Renal cortical epithelial cell (primary cell): ENCODE results near the gene MYO1C. TPM values are rescaled to one million over a fixed set of nuclear protein-coding genes. Genes with fewer than 3 reads are reported as not detected.
"Not testable (repeated sequence)": the region's sequence is repeated elsewhere in the genome, so short reads cannot be mapped to it uniquely, and the experiment has no call there.

Experiments used
- DNase-seq: peaks from one replicate; pipeline ENCODE4 v3.0.0-alpha.2; 2011; ENCODE audit warnings: low read depth
- total RNA-seq: library from RNA; depleted of rRNA; stranded (reverse); fragments of >200 nt; gene quantifications from 2 replicates; pipeline ENCODE4 v1.2.3, GENCODE V29; 2014

The MYO1C gene
- total RNA-seq, 1 donor from 2014 or later = 355 TPM

GRCh38 chr17:1462164-1463112 lies 30.0 kb downstream of the MYO1C start:
- no peak for DNase-seq

DNA sequence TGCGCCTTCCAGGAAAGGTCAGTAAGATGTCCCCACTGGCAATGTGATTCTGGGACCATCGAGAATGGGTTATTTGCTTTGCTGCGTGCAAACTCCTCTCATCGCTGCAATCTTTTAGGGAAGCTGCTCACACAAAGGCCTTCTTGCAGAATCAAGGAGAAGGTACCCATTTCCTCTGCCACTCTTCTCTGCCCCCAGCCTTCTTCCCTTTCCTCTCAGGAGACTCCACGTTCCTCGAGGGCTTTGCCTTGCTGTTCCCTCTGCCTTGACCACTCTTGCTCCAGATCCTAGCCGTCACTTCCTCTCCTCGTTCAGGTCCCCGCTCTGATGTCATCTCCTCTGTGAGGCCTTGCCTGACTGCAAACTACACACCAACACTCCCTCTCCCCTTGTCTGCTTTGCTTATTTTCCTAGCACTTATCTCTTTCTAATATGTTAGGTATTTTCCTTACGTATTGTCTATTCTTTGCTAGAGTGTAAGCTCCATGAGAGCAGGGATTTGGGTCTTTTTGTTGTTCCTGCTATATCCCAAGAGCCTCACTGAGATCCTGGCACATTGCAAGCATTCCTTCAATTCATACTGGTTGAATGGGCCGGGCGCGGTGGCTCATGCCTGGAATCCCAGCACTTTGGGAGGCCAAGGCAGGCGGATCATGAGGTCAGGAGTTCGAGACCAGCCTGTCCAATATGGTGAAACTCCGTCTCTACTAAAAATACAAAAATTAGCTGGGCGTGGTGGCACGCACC lies 31.1 kb downstream of the MYO1C start:
- DNase-seq = no peak

DNA sequence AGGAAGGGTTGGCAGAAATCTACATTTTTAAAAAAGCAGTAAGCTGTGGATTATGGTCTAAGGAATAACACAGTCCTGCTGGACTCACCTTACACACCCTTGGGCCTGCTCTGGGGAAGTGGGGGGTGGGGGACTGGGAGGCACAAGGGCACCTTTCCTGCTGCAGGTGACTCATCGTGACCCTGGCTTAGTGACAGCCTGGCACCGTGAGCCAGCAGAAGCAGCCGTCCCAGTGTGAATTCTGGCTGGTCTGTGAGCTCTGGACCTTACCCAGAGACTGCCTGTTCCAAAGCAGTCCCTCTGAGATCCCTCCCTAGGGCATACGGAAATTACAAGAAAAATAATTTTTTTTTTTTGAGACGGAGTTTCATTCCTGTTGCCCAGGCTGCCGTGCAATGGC lies 32.3 kb downstream of the MYO1C start:
- peak; percentile 70 for DNase-seq

DNA sequence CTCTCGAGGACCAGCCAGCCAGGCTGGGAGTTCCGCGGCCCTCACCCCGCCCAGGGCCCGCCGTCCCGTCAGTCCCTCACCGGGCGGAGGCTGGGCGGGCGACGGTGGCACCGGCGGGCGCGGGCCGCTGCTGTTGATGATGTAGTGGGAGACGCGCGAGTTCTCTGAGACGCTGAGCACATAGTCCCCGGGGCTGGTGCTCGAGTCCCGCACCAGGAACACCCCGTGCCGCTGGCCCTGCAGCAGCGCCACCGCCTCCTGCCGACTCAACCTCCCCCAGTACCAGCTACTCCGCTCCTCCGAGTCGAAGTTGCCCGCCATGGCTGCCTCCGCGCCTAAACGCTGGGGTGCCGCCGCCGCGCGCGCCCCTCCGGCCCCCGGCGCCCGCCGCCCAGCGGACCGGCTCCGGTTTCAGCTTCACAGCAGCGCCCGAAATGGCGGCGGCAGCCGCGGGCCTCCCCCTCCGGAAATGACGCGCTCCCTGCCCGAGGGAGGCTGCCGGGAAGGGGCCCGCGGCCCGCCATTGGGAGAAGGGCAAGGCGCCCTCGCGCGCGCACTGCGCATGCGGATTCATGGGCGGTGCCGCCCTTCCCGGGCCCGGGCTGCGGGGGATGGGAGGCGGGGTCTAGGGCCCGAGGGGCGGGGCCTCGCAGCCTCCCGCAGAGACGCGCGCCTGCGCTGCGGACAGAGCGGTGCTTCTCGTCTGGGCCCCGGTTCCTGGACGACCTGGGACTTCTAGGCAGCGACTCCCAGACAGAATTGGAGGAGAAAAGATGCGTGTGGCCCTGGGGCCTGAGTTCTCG lies 36.5 kb downstream of the MYO1C start, which contains the start of gene CRK:
TSS of gene CRK (minus strand) at position 436 of the 803 bp plus-strand sequence. CDS start at position 321, 115 bp downstream.
- DNase-seq = peak; percentile 76

DNA sequence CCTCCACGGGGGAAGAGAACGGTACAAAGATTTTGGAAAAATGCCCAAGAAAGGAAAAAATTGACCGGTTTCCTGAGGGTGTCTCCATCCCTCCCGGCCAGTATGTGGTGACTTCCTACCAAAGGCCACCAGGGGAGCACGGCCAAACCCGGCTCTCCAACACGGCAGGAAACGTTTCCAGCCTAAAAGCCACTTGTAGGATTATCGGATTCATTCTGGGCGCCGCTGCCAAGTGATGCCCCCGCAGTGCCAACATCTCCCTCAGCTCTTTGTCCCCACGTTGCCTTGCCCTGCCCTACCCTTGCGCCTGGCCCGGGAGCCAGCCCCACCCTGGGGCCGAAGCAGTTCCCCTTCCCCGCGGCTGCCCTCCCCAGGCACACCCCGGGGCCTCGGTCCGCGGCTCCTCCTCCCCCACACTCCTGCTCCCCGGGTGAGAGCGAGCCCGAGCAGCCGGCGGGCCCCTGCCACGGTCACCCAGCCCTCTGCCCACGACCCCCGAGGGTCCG lies 37.1 kb downstream of the MYO1C start:
- peak; percentile 54 for DNase-seq

DNA sequence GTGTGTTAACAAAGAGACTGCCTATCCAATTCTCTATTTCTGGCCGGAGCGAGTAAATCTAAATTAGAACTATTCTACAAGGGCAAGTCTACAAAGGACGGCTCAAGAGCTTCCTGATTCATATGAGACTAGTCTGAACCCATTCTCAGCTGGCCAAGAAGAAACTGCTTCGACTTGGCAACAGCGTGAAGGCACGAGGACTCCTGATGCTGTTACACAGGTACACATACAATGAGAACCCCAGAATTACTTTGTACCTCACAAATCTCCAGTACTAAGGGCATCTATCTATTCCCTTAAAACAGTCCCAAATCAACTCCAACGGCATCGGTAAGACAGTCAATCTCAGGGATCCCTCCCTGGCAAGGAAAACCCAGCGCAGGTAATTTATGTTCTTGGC lies 37.9 kb downstream of the MYO1C start:
- no peak for DNase-seq

- not testable (repeated sequence) for DNase-seq
These were observed 38.8 kb downstream of the MYO1C start for GRCh38 chr17:1453694-1454093.

GRCh38 chr17:1452836-1453235 lies 39.6 kb downstream of the MYO1C start:
- no peak for DNase-seq

DNA sequence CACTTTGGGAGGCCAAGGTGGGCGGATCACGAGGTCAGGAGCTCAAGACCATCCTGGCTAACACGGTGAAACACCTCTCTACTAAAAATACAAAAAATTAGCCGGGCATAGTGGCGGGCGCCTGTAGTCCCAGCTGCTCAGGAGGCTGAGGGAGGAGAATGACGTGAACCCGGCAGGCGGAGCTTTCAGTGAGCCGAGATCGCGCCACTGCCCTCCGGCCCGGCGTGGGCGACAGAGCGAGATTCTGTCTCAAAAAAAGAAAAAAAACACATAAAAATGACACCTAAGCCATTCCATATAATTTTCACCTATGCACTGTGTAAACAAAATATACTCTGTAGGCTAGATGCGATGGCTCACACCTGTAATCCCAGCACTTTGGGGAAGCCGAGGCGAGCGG lies 42.2 kb downstream of the MYO1C start:
- DNase-seq = not testable (repeated sequence)

DNA sequence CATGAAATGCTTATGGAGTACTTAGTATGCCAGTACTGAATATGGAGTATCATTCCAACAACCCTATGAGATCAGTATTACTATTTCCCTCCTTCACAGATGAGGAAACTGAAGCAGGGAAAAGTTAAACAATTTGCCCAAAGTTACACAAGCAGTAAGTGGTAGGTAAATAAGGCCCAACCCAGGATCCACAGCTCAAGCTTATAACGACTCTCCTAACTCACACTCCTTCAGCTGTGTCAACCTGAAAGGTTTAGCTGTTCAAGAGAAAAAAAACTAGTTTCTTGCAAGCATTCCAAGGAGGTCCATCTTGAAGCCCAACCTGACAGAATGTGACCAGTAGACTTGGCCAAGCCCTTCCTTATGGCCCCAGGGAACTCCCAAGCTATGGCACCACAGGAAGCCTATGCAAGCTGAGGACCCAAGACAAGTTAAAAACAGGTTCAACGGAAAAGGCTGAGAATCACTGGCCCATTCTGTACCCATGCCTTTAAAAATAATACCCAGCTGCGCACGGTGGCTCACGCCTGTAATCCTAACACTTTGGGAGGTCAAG lies 43.0 kb downstream of the MYO1C start:
- no peak for DNase-seq

GRCh38 chr17:1447052-1447451 lies 45.4 kb downstream of the MYO1C start:
- no peak for DNase-seq

DNA sequence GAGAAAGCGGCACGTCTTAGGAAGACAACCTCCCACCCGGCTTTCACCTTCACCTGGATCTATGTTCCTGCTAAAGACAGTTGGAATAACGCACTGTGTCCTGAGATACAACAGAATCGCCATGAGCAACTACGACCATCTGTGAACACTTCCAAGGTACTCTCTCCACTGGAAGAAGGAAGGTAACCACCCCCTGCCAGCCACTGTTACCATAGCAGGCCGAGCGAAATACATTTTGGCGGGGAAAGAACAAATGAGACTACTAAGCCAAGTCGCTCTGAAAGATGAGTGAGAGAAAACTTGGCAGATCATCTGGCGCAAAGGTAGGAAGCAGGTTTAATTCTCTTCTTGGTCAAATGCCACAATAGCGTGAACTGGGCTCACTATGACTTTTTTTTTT lies 46.3 kb downstream of the MYO1C start:
- no peak for DNase-seq

DNA sequence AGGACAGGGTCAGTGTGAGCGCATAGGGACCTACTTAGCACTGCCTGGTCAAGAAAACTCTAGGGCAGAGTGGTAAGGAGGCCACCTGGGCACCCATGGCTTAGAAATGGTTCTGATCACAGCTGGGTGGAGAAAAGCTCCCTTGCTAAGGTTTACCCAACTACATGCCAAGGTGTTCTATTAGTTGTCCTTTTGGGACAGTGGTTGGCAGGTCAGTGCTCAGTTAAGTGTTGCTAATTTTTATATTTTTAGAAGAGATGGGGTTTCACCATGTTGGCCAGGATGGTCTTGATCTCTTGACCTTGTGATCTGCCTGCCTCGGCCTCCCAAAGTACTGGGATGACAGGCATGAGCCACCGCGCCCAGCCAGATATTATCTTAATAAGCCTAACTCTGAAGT lies 46.8 kb downstream of the MYO1C start:
- DNase-seq = not testable (repeated sequence)

GRCh38 chr17:1442721-1443120 lies 49.8 kb downstream of the MYO1C start:
- DNase-seq = not testable (repeated sequence)

DNA sequence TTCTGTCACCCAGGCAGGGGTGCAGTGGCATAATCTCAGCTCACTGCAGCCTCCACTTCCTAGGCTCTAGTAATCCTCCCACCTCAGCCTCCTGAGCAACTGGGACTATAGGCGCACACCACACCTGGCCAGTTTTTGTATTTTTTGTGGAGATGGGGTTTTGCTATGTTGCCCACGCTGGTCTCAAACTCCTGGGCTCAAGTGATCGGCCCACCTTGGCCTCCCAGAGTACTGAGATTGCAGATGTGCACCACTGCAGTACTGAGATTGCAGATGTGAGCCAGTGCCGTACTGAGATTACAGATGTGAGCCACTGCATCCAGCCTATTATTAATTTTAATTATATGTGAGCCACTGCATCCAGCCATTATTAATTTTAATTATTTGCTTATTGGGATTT lies 50.3 kb downstream of the MYO1C start:
- no peak for DNase-seq

GRCh38 chr17:1440921-1441320 lies 51.6 kb downstream of the MYO1C start:
- no peak for DNase-seq

GRCh38 chr17:1438593-1439083 lies 53.8 kb downstream of the MYO1C start:
- DNase-seq = peak; percentile 51

DNA sequence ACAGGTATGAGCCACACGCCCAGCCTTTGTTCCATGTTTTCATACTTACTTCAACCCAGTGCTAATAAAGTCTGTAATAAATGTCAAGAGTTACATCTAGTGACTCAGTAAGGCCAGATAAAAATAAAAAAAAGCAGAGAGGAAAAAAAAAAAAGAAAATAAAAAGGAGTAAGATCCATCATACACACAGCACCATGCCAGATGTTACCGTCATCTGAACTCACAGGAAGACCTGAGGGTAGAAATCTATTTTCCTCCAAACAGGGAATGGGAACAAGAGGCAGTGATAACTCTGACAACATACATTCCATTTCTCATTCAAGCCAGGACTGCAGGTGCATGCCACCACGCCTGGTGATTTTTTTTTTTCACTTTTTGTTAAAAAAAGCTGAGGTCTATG lies 57.2 kb downstream of the MYO1C start:
- no peak for DNase-seq

- DNase-seq = no peak
These were observed 58.3 kb downstream of the MYO1C start for GRCh38 chr17:1434150-1434549.

GRCh38 chr17:1431631-1432104 lies 60.8 kb downstream of the MYO1C start:
- no peak for DNase-seq
